ENCODE results near the gene PCSK1N.
"Not testable (repeated sequence)": the region's sequence is repeated elsewhere in the genome, so short reads cannot be mapped to it uniquely, and the experiment has no call there.

PCSK1N gene

GRCh38 chrX:48835524-48836329, at the start of gene PCSK1N:
Gene PCSK1N (minus strand): TSS chrX:48835610. CDS start chrX:48835532, 78 bp downstream.
- Mint-ChIP-seq H3K9me3 (no peaks in the 10 kb centered on the region), H3K4me3 (peak within 1 kb of the TSS; percentile 21), H3K27ac (no peak within 1 kb of the TSS), H3K27me3 (peaks cover 46% of the 10 kb centered on the region), H3K36me3 (no peaks in the 10 kb centered on the region), H3K4me1 (peaks cover 12% of the 10 kb centered on the region)
- ATAC-seq = no peak

- Mint-ChIP-seq H3K9me3 (no peaks in the 10 kb centered on the region), H3K36me3 (no peaks in the 10 kb centered on the region), H3K4me1 (no peaks in the 10 kb centered on the region), H3K4me3 (no peak overlapping the region), H3K27me3 (no peaks in the 10 kb centered on the region), H3K27ac (no peak overlapping the region)
- no peak for ATAC-seq
Measured at GRCh38 chrX:48883729-48884128, 48.3 kb upstream of the PCSK1N start.

- not testable (repeated sequence) for H3K27me3 Mint-ChIP-seq, H3K4me1 Mint-ChIP-seq, ATAC-seq, H3K27ac Mint-ChIP-seq, H3K4me3 Mint-ChIP-seq, H3K9me3 Mint-ChIP-seq, H3K36me3 Mint-ChIP-seq
Measured at GRCh38 chrX:48876944-48877343, 41.5 kb upstream of the PCSK1N start.

- not testable (repeated sequence) for H3K4me1 Mint-ChIP-seq, H3K4me3 Mint-ChIP-seq, H3K36me3 Mint-ChIP-seq, H3K9me3 Mint-ChIP-seq, H3K27me3 Mint-ChIP-seq, H3K27ac Mint-ChIP-seq, ATAC-seq
Measured at GRCh38 chrX:48872017-48872416, 36.6 kb upstream of the PCSK1N start.

- H3K4me1 Mint-ChIP-seq = no peaks in the 10 kb centered on the region
- no peaks in the 10 kb centered on the region for H3K27me3 Mint-ChIP-seq
- no peaks in the 10 kb centered on the region for H3K36me3 Mint-ChIP-seq
- no peak for ATAC-seq
- no peak overlapping the region for H3K27ac Mint-ChIP-seq
- H3K9me3 Mint-ChIP-seq = no peaks in the 10 kb centered on the region
- no peak overlapping the region for H3K4me3 Mint-ChIP-seq
Measured at GRCh38 chrX:48864210-48864609, 28.8 kb upstream of the PCSK1N start.

GRCh38 chrX:48854898-48855297, 19.5 kb upstream of the PCSK1N start:
- Mint-ChIP-seq H3K27me3 (peaks cover 8% of the 10 kb centered on the region), H3K36me3 (no peaks in the 10 kb centered on the region), H3K27ac (no peak overlapping the region), H3K9me3 (no peaks in the 10 kb centered on the region), H3K4me1 (peaks cover 8% of the 10 kb centered on the region), H3K4me3 (no peak overlapping the region)
- no peak for ATAC-seq

GRCh38 chrX:48854121-48854804, 18.9 kb upstream of the PCSK1N start:
- not testable (repeated sequence) for H3K27ac Mint-ChIP-seq, ATAC-seq, H3K4me3 Mint-ChIP-seq, H3K4me1 Mint-ChIP-seq, H3K9me3 Mint-ChIP-seq, H3K36me3 Mint-ChIP-seq, H3K27me3 Mint-ChIP-seq

- ATAC-seq, H3K9me3 Mint-ChIP-seq, H3K4me3 Mint-ChIP-seq, H3K27me3 Mint-ChIP-seq, H3K27ac Mint-ChIP-seq, H3K4me1 Mint-ChIP-seq, H3K36me3 Mint-ChIP-seq: not testable (repeated sequence)
Measured at GRCh38 chrX:48853494-48853893, 18.1 kb upstream of the PCSK1N start.

GRCh38 chrX:48852857-48853256, 17.4 kb upstream of the PCSK1N start:
- no peak overlapping the region for H3K27ac Mint-ChIP-seq
- no peak overlapping the region for H3K4me3 Mint-ChIP-seq
- H3K4me1 Mint-ChIP-seq = peaks cover 8% of the 10 kb centered on the region
- peaks cover 8% of the 10 kb centered on the region for H3K27me3 Mint-ChIP-seq
- no peaks in the 10 kb centered on the region for H3K36me3 Mint-ChIP-seq
- no peaks in the 10 kb centered on the region for H3K9me3 Mint-ChIP-seq
- no peak for ATAC-seq

- no peak overlapping the region for H3K4me3 Mint-ChIP-seq
- no peak for ATAC-seq
Measured at GRCh38 chrX:48848847-48849246, 13.4 kb upstream of the PCSK1N start.

GRCh38 chrX:48839686-48840085, 4.3 kb upstream of the PCSK1N start:
- Mint-ChIP-seq H3K27ac (no peak overlapping the region), H3K9me3 (no peaks in the 10 kb centered on the region), H3K36me3 (no peaks in the 10 kb centered on the region), H3K27me3 (peaks cover 26% of the 10 kb centered on the region), H3K4me3 (no peak overlapping the region), H3K4me1 (peaks cover 3% of the 10 kb centered on the region)
- ATAC-seq = no peak

More at GRCh38 chrX:48848847-48849246, 13.4 kb upstream of the PCSK1N start:
- H3K27ac Mint-ChIP-seq = no peak overlapping the region
- H3K4me1 Mint-ChIP-seq = peaks cover 8% of the 10 kb centered on the region
- H3K9me3 Mint-ChIP-seq = no peaks in the 10 kb centered on the region
- peaks cover 3% of the 10 kb centered on the region for H3K27me3 Mint-ChIP-seq
- H3K36me3 Mint-ChIP-seq = no peaks in the 10 kb centered on the region

GRCh38 chrX:48834383-48834709, 1.1 kb downstream of the PCSK1N start:
- Mint-ChIP-seq H3K36me3 (no peaks in the 10 kb centered on the region), H3K4me3 (peak overlapping the region; percentile 21), H3K27me3 (peaks cover 52% of the 10 kb centered on the region), H3K9me3 (no peaks in the 10 kb centered on the region), H3K4me1 (peaks cover 12% of the 10 kb centered on the region), H3K27ac (no peak overlapping the region)
- no peak for ATAC-seq

- peaks cover 12% of the 10 kb centered on the region for H3K4me1 Mint-ChIP-seq
- H3K36me3 Mint-ChIP-seq = no peaks in the 10 kb centered on the region
- H3K27ac Mint-ChIP-seq = no peak overlapping the region
- no peaks in the 10 kb centered on the region for H3K9me3 Mint-ChIP-seq
- ATAC-seq = no peak
- H3K27me3 Mint-ChIP-seq = peaks cover 52% of the 10 kb centered on the region
- peak overlapping the region; percentile 14 for H3K4me3 Mint-ChIP-seq
Measured at GRCh38 chrX:48833542-48834138, 1.8 kb downstream of the PCSK1N start.

- peaks cover 63% of the 10 kb centered on the region for H3K27me3 Mint-ChIP-seq
- no peaks in the 10 kb centered on the region for H3K9me3 Mint-ChIP-seq
- H3K4me3 Mint-ChIP-seq = no peak overlapping the region
Measured at GRCh38 chrX:48831909-48832291, 3.5 kb downstream of the PCSK1N start.

GRCh38 chrX:48831136-48831908, 4.1 kb downstream of the PCSK1N start:
- Mint-ChIP-seq H3K27ac (no peak overlapping the region), H3K4me1 (peaks cover 18% of the 10 kb centered on the region), H3K36me3 (no peaks in the 10 kb centered on the region), H3K27me3 (peaks cover 58% of the 10 kb centered on the region), H3K9me3 (no peaks in the 10 kb centered on the region), H3K4me3 (no peak overlapping the region)
- ATAC-seq = no peak

More at GRCh38 chrX:48831909-48832291, 3.5 kb downstream of the PCSK1N start:
- Mint-ChIP-seq H3K27ac (no peak overlapping the region), H3K36me3 (no peaks in the 10 kb centered on the region), H3K4me1 (peaks cover 18% of the 10 kb centered on the region)
- ATAC-seq = no peak
